ENCODE results near the gene DCAF11.

DNA sequence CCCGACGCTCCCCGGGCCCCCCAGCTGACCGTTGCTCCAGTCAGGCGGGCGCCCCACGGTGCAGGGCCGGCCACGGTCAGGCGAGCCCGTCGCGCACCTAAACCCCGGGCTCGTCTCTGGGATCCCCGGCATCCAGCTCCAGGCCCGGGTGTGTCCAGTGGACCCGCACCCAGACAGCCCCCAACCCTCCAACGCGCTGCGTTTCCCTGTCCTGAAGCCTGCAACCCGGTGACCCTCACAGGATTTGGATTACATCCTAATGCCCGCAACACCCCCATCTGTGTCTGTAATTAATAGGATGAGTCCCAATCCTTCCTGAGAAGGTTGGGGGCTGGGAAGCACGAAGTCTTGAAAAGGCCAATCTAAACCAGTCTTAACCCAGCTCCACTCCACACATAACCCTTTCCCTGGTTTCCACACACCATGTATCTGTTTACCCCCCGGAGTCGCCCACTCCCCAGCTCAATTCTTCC is 32.8 kb upstream of the DCAF11 start:
- no peak for TF ChIP-seq POLR2A (IDR thresholded peaks at IDR 0.05)
- TF ChIP-seq, protein P1, sequence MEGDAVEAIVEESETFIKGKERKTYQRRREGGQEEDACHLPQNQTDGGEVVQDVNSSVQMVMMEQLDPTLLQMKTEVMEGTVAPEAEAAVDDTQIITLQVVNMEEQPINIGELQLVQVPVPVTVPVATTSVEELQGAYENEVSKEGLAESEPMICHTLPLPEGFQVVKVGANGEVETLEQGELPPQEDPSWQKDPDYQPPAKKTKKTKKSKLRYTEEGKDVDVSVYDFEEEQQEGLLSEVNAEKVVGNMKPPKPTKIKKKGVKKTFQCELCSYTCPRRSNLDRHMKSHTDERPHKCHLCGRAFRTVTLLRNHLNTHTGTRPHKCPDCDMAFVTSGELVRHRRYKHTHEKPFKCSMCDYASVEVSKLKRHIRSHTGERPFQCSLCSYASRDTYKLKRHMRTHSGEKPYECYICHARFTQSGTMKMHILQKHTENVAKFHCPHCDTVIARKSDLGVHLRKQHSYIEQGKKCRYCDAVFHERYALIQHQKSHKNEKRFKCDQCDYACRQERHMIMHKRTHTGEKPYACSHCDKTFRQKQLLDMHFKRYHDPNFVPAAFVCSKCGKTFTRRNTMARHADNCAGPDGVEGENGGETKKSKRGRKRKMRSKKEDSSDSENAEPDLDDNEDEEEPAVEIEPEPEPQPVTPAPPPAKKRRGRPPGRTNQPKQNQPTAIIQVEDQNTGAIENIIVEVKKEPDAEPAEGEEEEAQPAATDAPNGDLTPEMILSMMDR (IDR thresholded peaks at IDR 0.05): no peak

Data from breast epithelium (tissue), 3 donors.